ENCODE results near the gene DIRAS1.
"Not testable (repeated sequence)": the region's sequence is repeated elsewhere in the genome, so short reads cannot be mapped to it uniquely, and the experiment has no call there.

DIRAS1 gene

DNA sequence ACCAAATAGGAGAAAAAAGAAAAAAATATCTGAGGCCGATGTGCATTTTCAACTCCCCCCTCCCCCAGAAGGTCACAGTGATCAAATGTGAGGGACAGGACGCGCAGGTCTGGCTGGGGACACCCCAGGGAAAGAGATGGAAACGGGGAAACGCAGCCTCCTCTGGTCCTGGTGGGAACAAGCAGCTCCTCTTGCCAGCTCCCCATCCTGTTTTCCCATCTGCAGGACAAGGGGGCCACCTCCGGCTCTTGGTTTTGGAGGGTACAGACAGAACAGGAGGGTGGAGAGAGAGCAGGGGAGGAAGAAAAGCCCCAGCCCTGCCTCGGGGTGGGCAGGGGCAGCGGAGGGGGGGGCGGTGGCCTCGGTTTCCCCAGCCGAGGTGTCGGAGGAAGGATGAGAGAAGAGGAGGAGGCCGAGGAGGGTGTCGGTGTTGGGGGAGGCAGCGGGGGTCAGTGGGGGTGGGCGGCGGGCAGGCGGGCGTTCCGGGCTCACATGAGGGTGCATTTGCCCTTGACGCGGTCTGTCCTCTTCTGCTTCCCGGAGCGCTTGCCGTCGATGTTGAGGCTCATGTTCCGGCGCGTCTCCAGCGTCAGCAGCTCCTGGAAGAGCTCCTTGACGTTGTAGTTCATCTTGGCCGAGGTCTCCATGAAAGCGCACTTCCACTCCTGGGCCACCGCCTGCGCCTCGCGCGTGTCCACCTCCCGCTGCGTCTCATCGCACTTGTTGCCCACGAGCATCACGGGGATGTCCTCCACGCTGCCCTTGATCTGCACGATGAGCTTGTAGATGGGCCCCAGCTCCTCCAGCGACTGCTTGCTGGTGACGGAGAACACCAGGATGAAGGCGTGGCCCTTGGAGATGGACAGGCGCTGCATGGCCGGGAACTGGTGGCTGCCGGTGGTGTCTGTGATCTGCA, 4.2 kb downstream of the DIRAS1 start:
- ATAC-seq (ENCODE audit: low read depth) (no peak), DNase-seq (ENCODE audit: low spot score) (no peak)
- Histone ChIP-seq H3K27me3 (ENCODE audit: insufficient read depth, poor library complexity, severe bottlenecking) (peaks cover 17% of the 10 kb centered on the region), H3K36me3 (ENCODE audit: low read depth) (no peaks in the 10 kb centered on the region), H3K4me1 (ENCODE audit: insufficient read depth, poor library complexity, severe bottlenecking) (no peaks in the 10 kb centered on the region), H3K27ac (ENCODE audit: poor library complexity, severe bottlenecking) (no peak overlapping the region), H3K4me3 (ENCODE audit: severe bottlenecking) (no peak overlapping the region), H3K9me3 (ENCODE audit: severe bottlenecking) (peaks cover 4% of the 10 kb centered on the region)
- TF ChIP-seq CTCF (IDR thresholded peaks at IDR 0.05; ENCODE audit: poor library complexity, severe bottlenecking) = no peak

GRCh38 chr19:2716275-2716650, 4.9 kb downstream of the DIRAS1 start:
- Histone ChIP-seq H3K4me3 (ENCODE audit: severe bottlenecking) (no peak overlapping the region), H3K4me1 (ENCODE audit: insufficient read depth, poor library complexity, severe bottlenecking) (no peaks in the 10 kb centered on the region), H3K9me3 (ENCODE audit: severe bottlenecking) (peaks cover 4% of the 10 kb centered on the region), H3K36me3 (ENCODE audit: low read depth) (no peaks in the 10 kb centered on the region), H3K27ac (ENCODE audit: poor library complexity, severe bottlenecking) (no peak overlapping the region), H3K27me3 (ENCODE audit: insufficient read depth, poor library complexity, severe bottlenecking) (peaks cover 11% of the 10 kb centered on the region)
- DNase-seq (ENCODE audit: low spot score) (no peak), ATAC-seq (ENCODE audit: low read depth) (no peak)
- TF ChIP-seq CTCF (IDR thresholded peaks at IDR 0.05; ENCODE audit: poor library complexity, severe bottlenecking) = no peak

- ATAC-seq (ENCODE audit: low read depth) = no peak
- H3K4me1 ChIP-seq (ENCODE audit: insufficient read depth, poor library complexity, severe bottlenecking) = no peaks in the 10 kb centered on the region
Measured at GRCh38 chr19:2715470-2716274, 5.5 kb downstream of the DIRAS1 start.

DNA sequence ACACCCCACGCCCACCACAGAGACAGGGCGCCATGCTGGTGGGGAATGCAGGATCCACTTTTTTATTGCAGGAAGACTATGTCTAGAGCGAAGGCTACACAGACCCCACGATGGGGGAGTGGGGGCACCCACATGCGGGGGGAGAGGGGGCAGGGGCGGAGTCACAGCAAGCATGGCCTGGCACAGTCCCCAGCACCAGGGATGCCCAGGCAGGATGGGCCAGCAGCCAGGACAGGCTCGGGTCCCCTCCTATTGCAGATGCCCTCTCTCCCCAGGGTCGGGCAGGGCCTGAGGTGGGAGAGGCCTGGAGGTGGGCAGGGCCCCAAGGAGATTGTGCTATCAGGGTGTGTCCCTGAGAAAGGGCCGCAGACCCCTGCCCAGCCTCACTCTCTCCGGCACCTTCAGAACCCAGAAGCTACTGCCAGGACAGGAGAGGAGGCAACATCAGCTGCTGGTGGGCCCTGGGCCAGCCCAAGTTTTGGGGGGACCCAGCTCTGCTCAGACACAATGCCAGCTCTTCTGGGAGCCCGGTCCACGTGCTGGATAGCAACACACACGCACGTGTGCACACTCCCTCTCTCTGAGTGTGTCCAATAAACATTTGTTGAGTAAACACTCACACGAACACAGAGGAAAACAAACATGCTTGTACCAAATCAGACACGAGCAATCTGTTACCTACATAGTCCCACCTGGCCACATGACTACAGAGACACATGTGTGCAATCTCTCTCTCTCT, 6.5 kb downstream of the DIRAS1 start:
- TF ChIP-seq CTCF (IDR thresholded peaks at IDR 0.05; ENCODE audit: poor library complexity, severe bottlenecking) = no peak
- Histone ChIP-seq H3K27me3 (ENCODE audit: insufficient read depth, poor library complexity, severe bottlenecking) (peaks cover under 1% of the 10 kb centered on the region), H3K4me1 (ENCODE audit: insufficient read depth, poor library complexity, severe bottlenecking) (no peaks in the 10 kb centered on the region), H3K27ac (ENCODE audit: poor library complexity, severe bottlenecking) (no peak overlapping the region), H3K36me3 (ENCODE audit: low read depth) (no peaks in the 10 kb centered on the region), H3K9me3 (ENCODE audit: severe bottlenecking) (peaks cover 4% of the 10 kb centered on the region), H3K4me3 (ENCODE audit: severe bottlenecking) (no peak overlapping the region)
- no peak for ATAC-seq (ENCODE audit: low read depth)
- DNase-seq (ENCODE audit: low spot score) = no peak

More at GRCh38 chr19:2715470-2716274, 5.5 kb downstream of the DIRAS1 start:
- no peaks in the 10 kb centered on the region for H3K36me3 ChIP-seq (ENCODE audit: low read depth)
- TF ChIP-seq CTCF (IDR thresholded peaks at IDR 0.05; ENCODE audit: poor library complexity, severe bottlenecking) = no peak
- H3K27me3 ChIP-seq (ENCODE audit: insufficient read depth, poor library complexity, severe bottlenecking) = peaks cover 10% of the 10 kb centered on the region
- no peak overlapping the region for H3K4me3 ChIP-seq (ENCODE audit: severe bottlenecking)
- no peak for DNase-seq (ENCODE audit: low spot score)
- no peak overlapping the region for H3K27ac ChIP-seq (ENCODE audit: poor library complexity, severe bottlenecking)
- H3K9me3 ChIP-seq (ENCODE audit: severe bottlenecking) = peaks cover 4% of the 10 kb centered on the region

DNA sequence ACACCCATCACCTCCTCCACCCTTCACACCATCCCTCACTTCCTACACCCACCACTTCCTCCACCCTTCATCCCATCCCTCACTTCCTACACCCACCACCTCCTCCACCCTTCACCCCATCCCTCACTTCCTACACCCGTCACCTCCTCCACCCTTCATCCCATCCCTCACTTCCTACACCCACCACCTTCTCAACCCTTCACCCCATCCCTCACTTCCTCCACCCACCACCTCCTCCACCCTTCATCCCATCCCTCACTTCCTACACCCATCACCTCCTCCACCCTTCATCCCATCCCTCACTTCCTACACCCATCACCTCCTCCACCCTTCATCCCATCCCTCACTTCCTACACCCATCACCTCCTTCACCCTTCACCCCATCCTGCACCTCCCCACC, 7.1 kb downstream of the DIRAS1 start:
- not testable (repeated sequence) for ATAC-seq (ENCODE audit: low read depth); DNase-seq (ENCODE audit: low spot score); H3K27me3 ChIP-seq (ENCODE audit: insufficient read depth, poor library complexity, severe bottlenecking); H3K4me3 ChIP-seq (ENCODE audit: severe bottlenecking); H3K27ac ChIP-seq (ENCODE audit: poor library complexity, severe bottlenecking); H3K4me1 ChIP-seq (ENCODE audit: insufficient read depth, poor library complexity, severe bottlenecking); H3K36me3 ChIP-seq (ENCODE audit: low read depth); H3K9me3 ChIP-seq (ENCODE audit: severe bottlenecking)

DNA sequence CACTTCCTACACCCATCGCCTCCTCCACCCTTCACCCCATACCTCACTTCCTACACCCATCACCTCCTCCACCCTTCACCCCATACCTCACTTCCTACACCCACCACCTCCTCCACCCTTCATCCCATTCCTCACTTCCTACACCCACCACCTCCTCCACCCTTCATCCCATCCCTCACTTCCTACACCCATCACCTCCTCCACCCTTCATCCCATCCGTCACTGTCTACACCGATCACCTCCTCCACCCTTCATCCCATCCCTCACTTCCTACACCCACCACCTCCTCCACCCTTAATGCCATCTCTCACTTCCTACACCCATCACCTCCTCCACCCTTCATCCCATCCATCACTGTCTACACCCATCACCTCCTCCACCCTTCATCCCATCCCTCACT, 8.0 kb downstream of the DIRAS1 start:
- not testable (repeated sequence) for H3K4me3 ChIP-seq (ENCODE audit: severe bottlenecking); H3K36me3 ChIP-seq (ENCODE audit: low read depth); H3K4me1 ChIP-seq (ENCODE audit: insufficient read depth, poor library complexity, severe bottlenecking); ATAC-seq (ENCODE audit: low read depth); H3K9me3 ChIP-seq (ENCODE audit: severe bottlenecking); DNase-seq (ENCODE audit: low spot score); H3K27ac ChIP-seq (ENCODE audit: poor library complexity, severe bottlenecking); H3K27me3 ChIP-seq (ENCODE audit: insufficient read depth, poor library complexity, severe bottlenecking)

All from RWPE2 (cell line).